ENCODE data around the gene PNPLA6. TPM values are rescaled to one million over a fixed set of nuclear protein-coding genes. Genes with fewer than 3 reads are reported as not detected.

PNPLA6 gene
- total and polyA plus RNA-seq, 7 experiments from 2014 or later, result 5.3 to 157 (median 119) TPM

DNA sequence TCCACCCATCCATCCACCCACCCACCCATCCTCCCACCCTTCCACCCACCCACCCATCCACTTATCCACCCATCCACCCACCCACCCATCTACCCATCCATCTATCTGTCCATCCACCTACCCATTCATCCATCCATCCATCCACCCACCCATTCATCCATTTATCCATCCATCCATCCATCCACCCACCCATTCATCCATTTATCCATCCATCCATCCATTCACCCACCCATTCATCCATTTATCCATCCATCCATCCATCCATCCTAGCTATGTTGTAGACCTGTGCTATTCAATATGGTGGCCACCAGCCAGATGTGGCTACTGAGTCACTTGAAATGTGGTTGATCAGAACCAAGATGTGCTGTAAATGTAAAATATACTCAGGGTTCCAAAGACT, 65.2 kb downstream of the PNPLA6 start:
- ChIA-PET CTCF (no interaction called here), POLR2A (no interaction called here)
- peaks cover 0 to 1% (median 0%) of the 10 kb centered on the region in 5 donors for H3K36me3 Mint-ChIP-seq

GRCh38 chr19:7602240-7602934, 66.9 kb downstream of the PNPLA6 start:
- ATAC-seq, result no peak
- peaks cover 0 to 4% of the 10 kb centered on the region in 2 donors for H3K27me3 ChIP-seq (ENCODE audit: control insufficient read depth in 2 of 2, insufficient read depth in 2 of 2, low read length in 2 of 2)
- ChIA-PET CTCF (no interaction called here), POLR2A (no interaction called here)
- no peaks in the 10 kb centered on the region for H3K4me1 ChIP-seq (ENCODE audit: control insufficient read depth in 2 of 2, insufficient read depth in 2 of 2, low read length in 2 of 2)
- intact Hi-C loops (cut with micrococcal nuclease), result no loop called here
- no peaks in the 10 kb centered on the region for H3K36me3 Mint-ChIP-seq
- H3K27ac ChIP-seq (ENCODE audit: low read depth, low read length), result no peak overlapping the region
- H3K27ac Mint-ChIP-seq, result no peak overlapping the region
- H3K36me3 ChIP-seq (ENCODE audit: control insufficient read depth in 2 of 3, insufficient read depth in 3 of 3, low read length in 3 of 3), result no peaks in the 10 kb centered on the region
- peaks cover 15 to 37% (median 24%) of the 10 kb centered on the region in 5 donors for H3K27me3 Mint-ChIP-seq
- DNase-seq, result no peak
- H3K9me3 ChIP-seq (ENCODE audit: control insufficient read depth in 2 of 3, low read length in 3 of 3), result no peaks in the 10 kb centered on the region
- peaks cover 0 to 6% (median 0%) of the 10 kb centered on the region in 7 donors for H3K4me1 Mint-ChIP-seq
- H3K9me3 Mint-ChIP-seq, result peaks cover 0 to 6% (median 0%) of the 10 kb centered on the region in 11 donors
- H3K4me3 Mint-ChIP-seq, result no peak overlapping the region
- no peak overlapping the region for H3K4me3 ChIP-seq (ENCODE audit: low read length)

More for the DNA sequence above, 65.2 kb downstream of the PNPLA6 start:
- Mint-ChIP-seq H3K27me3 (peaks cover 24 to 46% (median 29%) of the 10 kb centered on the region in 5 donors), H3K9me3 (peaks cover 0 to 6% (median 0%) of the 10 kb centered on the region in 11 donors), H3K27ac (no peak overlapping the region), H3K4me3 (no peak overlapping the region), H3K4me1 (peaks cover 0 to 10% (median 2%) of the 10 kb centered on the region in 7 donors)
- H3K4me1 ChIP-seq (ENCODE audit: control insufficient read depth in 2 of 2, insufficient read depth in 2 of 2, low read length in 2 of 2), result no peaks in the 10 kb centered on the region
- no peaks in the 10 kb centered on the region for H3K36me3 ChIP-seq (ENCODE audit: control insufficient read depth in 2 of 3, insufficient read depth in 3 of 3, low read length in 3 of 3)
- ATAC-seq (no peak), DNase-seq (no peak)
- H3K4me3 ChIP-seq (ENCODE audit: low read length), result no peak overlapping the region
- H3K27ac ChIP-seq (ENCODE audit: low read depth, low read length), result no peak overlapping the region
- no peaks in the 10 kb centered on the region for H3K9me3 ChIP-seq (ENCODE audit: control insufficient read depth in 2 of 3, low read length in 3 of 3)
- peaks cover 0 to 5% of the 10 kb centered on the region in 2 donors for H3K27me3 ChIP-seq (ENCODE audit: control insufficient read depth in 2 of 2, insufficient read depth in 2 of 2, low read length in 2 of 2)
- intact Hi-C loops (cut with micrococcal nuclease), result no loop called here

DNA sequence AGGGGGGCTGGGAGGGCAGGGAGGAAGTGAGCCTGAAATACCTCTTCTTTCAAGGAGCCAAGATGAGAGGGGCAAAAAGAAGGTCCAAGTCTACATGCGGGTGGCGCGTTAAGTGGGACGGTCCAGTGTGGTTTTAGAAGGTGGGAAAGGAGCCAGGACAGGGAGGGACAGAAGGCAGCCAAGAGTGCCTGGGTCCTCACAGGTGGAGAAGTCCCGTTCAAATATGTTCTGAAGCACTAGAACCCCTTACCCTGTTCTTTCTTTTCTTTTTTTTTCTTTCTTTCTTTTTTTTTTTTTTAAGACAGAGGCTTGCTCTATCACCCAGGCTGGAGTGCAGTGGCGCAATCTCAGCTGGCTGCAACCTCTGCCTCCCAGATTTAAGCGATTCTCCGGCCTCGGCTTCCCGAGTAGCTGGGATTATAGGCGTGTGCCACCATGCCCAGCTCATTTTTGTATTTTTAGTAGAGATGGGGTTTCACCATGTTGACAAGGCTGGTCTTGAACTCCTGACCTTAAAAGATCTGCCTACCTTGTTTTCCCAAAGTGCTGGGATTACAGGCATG, 67.5 kb downstream of the PNPLA6 start:
- H3K4me1 Mint-ChIP-seq, result peaks cover 0 to 6% (median 0%) of the 10 kb centered on the region in 7 donors
- ChIA-PET POLR2A (no interaction called here), CTCF (no interaction called here)
- intact Hi-C loops (cut with micrococcal nuclease), result no loop called here
- H3K27me3 Mint-ChIP-seq, result peaks cover 9 to 31% (median 18%) of the 10 kb centered on the region in 5 donors
- Histone ChIP-seq H3K9me3 (ENCODE audit: control insufficient read depth in 2 of 3, low read length in 3 of 3) (no peaks in the 10 kb centered on the region), H3K27me3 (ENCODE audit: control insufficient read depth in 2 of 2, insufficient read depth in 2 of 2, low read length in 2 of 2) (no peaks in the 10 kb centered on the region), H3K36me3 (ENCODE audit: control insufficient read depth in 2 of 3, insufficient read depth in 3 of 3, low read length in 3 of 3) (no peaks in the 10 kb centered on the region), H3K4me3 (ENCODE audit: low read length) (no peak overlapping the region), H3K4me1 (ENCODE audit: control insufficient read depth in 2 of 2, insufficient read depth in 2 of 2, low read length in 2 of 2) (no peaks in the 10 kb centered on the region), H3K27ac (ENCODE audit: low read depth, low read length) (no peak overlapping the region)
- ATAC-seq (no peak), DNase-seq (no peak)
- H3K4me3 Mint-ChIP-seq, result no peak overlapping the region
- peaks cover 0 to 6% (median 0%) of the 10 kb centered on the region in 11 donors for H3K9me3 Mint-ChIP-seq
- no peaks in the 10 kb centered on the region for H3K36me3 Mint-ChIP-seq
- no peak overlapping the region for H3K27ac Mint-ChIP-seq

DNA sequence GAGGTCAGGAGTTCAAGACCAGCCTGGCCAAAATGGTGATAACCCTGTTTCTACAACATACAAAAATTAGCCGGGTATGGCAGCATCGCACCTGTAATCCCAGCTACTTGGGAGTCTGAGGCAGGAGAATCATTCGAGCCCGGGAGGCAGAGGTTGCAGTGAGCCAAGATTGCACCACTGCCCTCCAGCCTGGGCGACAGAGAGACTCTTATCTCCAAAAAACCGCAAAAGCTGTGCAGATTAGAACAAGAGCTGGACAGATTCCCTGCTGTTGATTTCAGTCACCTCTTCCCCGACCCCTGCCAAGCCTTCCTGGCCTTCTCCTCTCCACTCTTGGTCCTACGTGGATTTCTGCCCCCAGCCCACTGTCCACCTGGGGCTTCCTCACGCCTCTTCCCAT, 68.4 kb downstream of the PNPLA6 start:
- ChIA-PET POLR2A (no interaction called here), CTCF (no interaction called here)
- Histone ChIP-seq H3K9me3 (ENCODE audit: control insufficient read depth in 2 of 3, low read length in 3 of 3) (no peaks in the 10 kb centered on the region), H3K27me3 (ENCODE audit: control insufficient read depth in 2 of 2, insufficient read depth in 2 of 2, low read length in 2 of 2) (no peaks in the 10 kb centered on the region), H3K27ac (ENCODE audit: low read depth, low read length) (no peak overlapping the region), H3K4me3 (ENCODE audit: low read length) (no peak overlapping the region), H3K4me1 (ENCODE audit: control insufficient read depth in 2 of 2, insufficient read depth in 2 of 2, low read length in 2 of 2) (no peaks in the 10 kb centered on the region), H3K36me3 (ENCODE audit: control insufficient read depth in 2 of 3, insufficient read depth in 3 of 3, low read length in 3 of 3) (no peaks in the 10 kb centered on the region)
- no peak for DNase-seq
- Mint-ChIP-seq H3K27me3 (peaks cover 2 to 23% (median 11%) of the 10 kb centered on the region in 5 donors), H3K4me3 (no peak overlapping the region), H3K4me1 (peaks cover 0 to 6% (median 0%) of the 10 kb centered on the region in 7 donors), H3K27ac (no peak overlapping the region), H3K36me3 (no peaks in the 10 kb centered on the region), H3K9me3 (peaks cover 0 to 4% (median 0%) of the 10 kb centered on the region in 11 donors)
- intact Hi-C loops (cut with micrococcal nuclease), result no loop called here
- ATAC-seq, result no peak

DNA sequence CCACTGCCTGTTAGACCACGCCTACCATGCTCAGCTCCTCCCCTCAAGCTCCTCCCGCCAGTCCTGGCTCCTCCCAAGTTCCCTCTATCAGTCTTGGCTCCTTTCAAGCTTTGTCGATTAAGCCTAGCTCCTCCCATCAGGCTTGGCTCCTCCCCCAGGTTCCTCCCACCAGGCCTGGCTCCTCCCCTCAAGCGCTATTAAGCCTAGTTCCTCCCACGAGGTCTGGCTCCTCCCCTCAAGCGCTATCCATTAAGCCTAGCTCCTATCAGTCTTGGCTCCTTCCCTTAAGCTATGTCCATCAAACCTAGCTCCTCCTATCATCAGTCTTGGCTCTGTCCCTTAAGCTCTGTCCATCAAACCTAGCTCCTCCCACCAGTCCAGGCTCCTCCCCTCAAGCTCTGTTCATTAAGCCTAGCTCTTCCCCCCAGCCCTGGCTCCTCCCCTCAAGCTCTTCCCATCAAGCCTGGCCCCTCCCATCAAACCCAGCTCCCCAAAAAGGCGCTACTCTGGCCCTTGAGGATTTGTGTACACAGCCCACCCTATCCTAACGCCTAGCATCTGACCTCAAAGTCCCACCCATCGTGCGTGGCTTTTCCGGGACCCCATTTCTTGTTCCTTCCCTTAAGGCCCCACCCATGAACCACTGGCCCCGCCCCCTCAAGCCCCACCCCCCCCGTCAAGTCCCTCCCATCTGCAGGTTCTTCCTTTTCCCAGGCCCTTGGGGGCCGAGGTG, 70.1 kb downstream of the PNPLA6 start:
- Mint-ChIP-seq H3K27ac (no peak overlapping the region), H3K27me3 (peaks cover 2 to 22% (median 11%) of the 10 kb centered on the region in 5 donors), H3K36me3 (no peaks in the 10 kb centered on the region), H3K4me3 (no peak overlapping the region), H3K4me1 (peaks cover 0 to 6% (median 0%) of the 10 kb centered on the region in 7 donors), H3K9me3 (peaks cover 0 to 4% (median 0%) of the 10 kb centered on the region in 11 donors)
- ChIA-PET POLR2A (no interaction called here), CTCF (interaction anchor here (1.1 kb wide), 1 partner anchor 37 kb away, joined by 4 read pairs; no protein-coding TSS in a partner anchor)
- Histone ChIP-seq H3K4me1 (ENCODE audit: control insufficient read depth in 2 of 2, insufficient read depth in 2 of 2, low read length in 2 of 2) (no peaks in the 10 kb centered on the region), H3K36me3 (ENCODE audit: control insufficient read depth in 2 of 3, insufficient read depth in 3 of 3, low read length in 3 of 3) (no peaks in the 10 kb centered on the region), H3K9me3 (ENCODE audit: control insufficient read depth in 2 of 3, low read length in 3 of 3) (no peaks in the 10 kb centered on the region), H3K27ac (ENCODE audit: low read depth, low read length) (no peak overlapping the region), H3K4me3 (ENCODE audit: low read length) (no peak overlapping the region), H3K27me3 (ENCODE audit: control insufficient read depth in 2 of 2, insufficient read depth in 2 of 2, low read length in 2 of 2) (no peaks in the 10 kb centered on the region)
- DNase-seq, result no peak
- ATAC-seq, result peak; percentile 71
- intact Hi-C loops (cut with micrococcal nuclease), result no loop called here

GRCh38 chr19:7606289-7606688, 70.8 kb downstream of the PNPLA6 start:
- no peak overlapping the region for H3K4me3 ChIP-seq (ENCODE audit: low read length)
- Mint-ChIP-seq H3K27me3 (peaks cover 2 to 22% (median 11%) of the 10 kb centered on the region in 5 donors), H3K27ac (no peak overlapping the region), H3K4me1 (peaks cover 0 to 6% (median 0%) of the 10 kb centered on the region in 7 donors), H3K9me3 (peaks cover 0 to 4% (median 0%) of the 10 kb centered on the region in 11 donors), H3K4me3 (no peak overlapping the region), H3K36me3 (no peaks in the 10 kb centered on the region)
- ChIA-PET POLR2A (no interaction called here), CTCF (no interaction called here)
- intact Hi-C loops (cut with micrococcal nuclease), result no loop called here
- no peaks in the 10 kb centered on the region for H3K4me1 ChIP-seq (ENCODE audit: control insufficient read depth in 2 of 2, insufficient read depth in 2 of 2, low read length in 2 of 2)
- DNase-seq (no peak), ATAC-seq (no peak)
- H3K9me3 ChIP-seq (ENCODE audit: control insufficient read depth in 2 of 3, low read length in 3 of 3), result no peaks in the 10 kb centered on the region
- no peaks in the 10 kb centered on the region for H3K27me3 ChIP-seq (ENCODE audit: control insufficient read depth in 2 of 2, insufficient read depth in 2 of 2, low read length in 2 of 2)
- H3K36me3 ChIP-seq (ENCODE audit: control insufficient read depth in 2 of 3, insufficient read depth in 3 of 3, low read length in 3 of 3), result no peaks in the 10 kb centered on the region
- no peak overlapping the region for H3K27ac ChIP-seq (ENCODE audit: low read depth, low read length)

Data from naive thymus-derived CD4-positive, alpha-beta T cell (primary cell).